ENCODE results near the gene PALD1.
"Not testable (repeated sequence)": the region's sequence is repeated elsewhere in the genome, so short reads cannot be mapped to it uniquely, and the experiment has no call there.

Gene PALD1

DNA sequence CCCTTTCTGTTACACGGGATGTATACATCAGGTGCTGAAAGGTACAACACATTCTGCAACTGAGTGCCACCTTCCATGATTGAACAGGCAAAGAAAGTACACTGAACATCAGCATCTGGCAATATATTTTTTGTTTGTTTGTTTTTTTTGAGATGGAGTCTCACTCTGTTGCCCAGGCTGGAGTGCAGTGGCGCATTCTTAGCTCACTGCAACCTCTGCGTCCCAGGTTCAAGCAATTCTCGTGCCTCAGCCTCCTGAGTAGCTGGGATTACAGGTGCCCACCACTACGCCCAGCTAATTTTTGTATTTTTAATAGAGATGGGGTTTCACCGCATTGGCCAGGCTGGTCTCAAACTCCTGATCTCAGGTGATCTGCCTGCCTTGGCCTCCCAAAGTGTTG lies 5.3 kb downstream of the PALD1 start:
- not testable (repeated sequence) for H3K27ac ChIP-seq (ENCODE audit: low read depth, low read length); H3K4me3 ChIP-seq (ENCODE audit: low read depth, low read length); H3K4me1 ChIP-seq (ENCODE audit: control insufficient read depth, insufficient read depth, low read length, unreplicated experiment); H3K36me3 ChIP-seq (ENCODE audit: insufficient read depth, low read length); H2AFZ ChIP-seq (ENCODE audit: low read length, unreplicated experiment); H3K27me3 ChIP-seq (ENCODE audit: insufficient read depth, low read length); H3K79me2 ChIP-seq (ENCODE audit: control insufficient read depth, insufficient read depth, low read length, unreplicated experiment)

DNA sequence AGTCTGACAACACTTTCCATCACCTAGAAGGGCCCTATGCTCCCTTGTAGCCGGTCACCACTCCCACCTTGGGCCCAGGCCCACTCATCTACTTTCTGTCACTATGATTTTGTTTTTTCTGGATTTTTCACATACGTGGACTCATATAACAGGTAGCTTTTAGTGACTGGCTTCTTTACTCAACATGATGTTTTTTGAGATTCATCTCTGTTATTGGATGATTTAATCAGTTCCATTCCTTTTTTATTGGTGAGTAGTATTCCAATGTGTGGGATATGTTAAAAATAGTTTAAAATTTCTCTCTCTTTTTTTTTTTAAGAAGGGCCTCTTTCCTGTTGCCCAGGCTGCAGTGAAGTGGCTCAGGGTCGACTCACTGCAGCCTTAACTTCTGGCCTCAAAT lies 9.3 kb downstream of the PALD1 start:
- no peaks in the 10 kb centered on the region for H3K4me1 ChIP-seq (ENCODE audit: control insufficient read depth, insufficient read depth, low read length, unreplicated experiment)
- no peak overlapping the region for H2AFZ ChIP-seq (ENCODE audit: low read length, unreplicated experiment)
- H3K27ac ChIP-seq (ENCODE audit: low read depth, low read length) = no peak overlapping the region
- no peaks in the 10 kb centered on the region for H3K36me3 ChIP-seq (ENCODE audit: insufficient read depth, low read length)
- no peaks in the 10 kb centered on the region for H3K79me2 ChIP-seq (ENCODE audit: control insufficient read depth, insufficient read depth, low read length, unreplicated experiment)
- H3K27me3 ChIP-seq (ENCODE audit: insufficient read depth, low read length) = no peaks in the 10 kb centered on the region
- H3K4me3 ChIP-seq (ENCODE audit: low read depth, low read length) = no peak overlapping the region

DNA sequence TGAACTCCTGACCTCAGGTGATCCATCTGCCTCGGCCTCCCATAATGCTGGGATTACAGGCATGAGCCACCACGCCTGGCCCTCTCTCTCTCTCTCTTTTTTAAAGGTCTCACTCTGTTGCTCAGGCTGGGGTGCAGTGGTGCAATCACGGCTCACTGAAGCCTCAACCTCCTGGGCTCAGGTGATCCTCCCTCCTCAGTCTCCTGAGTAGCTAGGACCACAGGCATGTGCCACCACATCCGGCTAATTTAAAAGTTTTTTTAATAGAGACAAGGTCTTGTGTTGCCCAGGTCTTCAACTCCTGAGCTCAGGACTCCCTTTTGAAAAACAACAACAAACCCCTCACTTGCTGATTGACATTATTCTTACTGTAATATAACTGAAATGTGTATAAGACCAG lies 11.6 kb downstream of the PALD1 start:
- Histone ChIP-seq H3K4me3 (ENCODE audit: low read depth, low read length) (no peak overlapping the region), H2AFZ (ENCODE audit: low read length, unreplicated experiment) (no peak overlapping the region), H3K79me2 (ENCODE audit: control insufficient read depth, insufficient read depth, low read length, unreplicated experiment) (no peaks in the 10 kb centered on the region), H3K36me3 (ENCODE audit: insufficient read depth, low read length) (no peaks in the 10 kb centered on the region), H3K4me1 (ENCODE audit: control insufficient read depth, insufficient read depth, low read length, unreplicated experiment) (no peaks in the 10 kb centered on the region), H3K27me3 (ENCODE audit: insufficient read depth, low read length) (no peaks in the 10 kb centered on the region), H3K27ac (ENCODE audit: low read depth, low read length) (no peak overlapping the region)

DNA sequence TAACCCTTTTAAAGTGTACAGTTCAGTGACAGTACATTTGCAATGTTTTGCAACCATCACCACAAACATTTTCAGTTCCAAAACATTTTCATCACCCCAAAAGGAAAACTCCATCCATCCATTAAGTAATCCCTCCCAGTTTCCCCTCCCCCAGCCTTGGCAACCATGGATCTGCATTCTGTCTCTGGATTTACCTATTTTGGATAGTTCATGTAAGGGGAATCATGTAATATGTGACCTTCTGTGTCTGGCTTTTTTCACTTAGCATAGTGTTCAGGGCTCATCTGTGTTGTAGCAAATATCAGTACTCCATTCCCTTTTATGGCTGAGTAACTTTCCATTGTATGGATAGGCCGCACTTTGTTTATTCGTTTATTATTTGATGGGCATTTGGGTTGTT lies 13.0 kb downstream of the PALD1 start:
- Histone ChIP-seq H3K36me3 (ENCODE audit: insufficient read depth, low read length) (no peaks in the 10 kb centered on the region), H2AFZ (ENCODE audit: low read length, unreplicated experiment) (no peak overlapping the region), H3K4me3 (ENCODE audit: low read depth, low read length) (no peak overlapping the region), H3K27me3 (ENCODE audit: insufficient read depth, low read length) (no peaks in the 10 kb centered on the region), H3K4me1 (ENCODE audit: control insufficient read depth, insufficient read depth, low read length, unreplicated experiment) (no peaks in the 10 kb centered on the region), H3K27ac (ENCODE audit: low read depth, low read length) (no peak overlapping the region), H3K79me2 (ENCODE audit: control insufficient read depth, insufficient read depth, low read length, unreplicated experiment) (no peaks in the 10 kb centered on the region)

DNA sequence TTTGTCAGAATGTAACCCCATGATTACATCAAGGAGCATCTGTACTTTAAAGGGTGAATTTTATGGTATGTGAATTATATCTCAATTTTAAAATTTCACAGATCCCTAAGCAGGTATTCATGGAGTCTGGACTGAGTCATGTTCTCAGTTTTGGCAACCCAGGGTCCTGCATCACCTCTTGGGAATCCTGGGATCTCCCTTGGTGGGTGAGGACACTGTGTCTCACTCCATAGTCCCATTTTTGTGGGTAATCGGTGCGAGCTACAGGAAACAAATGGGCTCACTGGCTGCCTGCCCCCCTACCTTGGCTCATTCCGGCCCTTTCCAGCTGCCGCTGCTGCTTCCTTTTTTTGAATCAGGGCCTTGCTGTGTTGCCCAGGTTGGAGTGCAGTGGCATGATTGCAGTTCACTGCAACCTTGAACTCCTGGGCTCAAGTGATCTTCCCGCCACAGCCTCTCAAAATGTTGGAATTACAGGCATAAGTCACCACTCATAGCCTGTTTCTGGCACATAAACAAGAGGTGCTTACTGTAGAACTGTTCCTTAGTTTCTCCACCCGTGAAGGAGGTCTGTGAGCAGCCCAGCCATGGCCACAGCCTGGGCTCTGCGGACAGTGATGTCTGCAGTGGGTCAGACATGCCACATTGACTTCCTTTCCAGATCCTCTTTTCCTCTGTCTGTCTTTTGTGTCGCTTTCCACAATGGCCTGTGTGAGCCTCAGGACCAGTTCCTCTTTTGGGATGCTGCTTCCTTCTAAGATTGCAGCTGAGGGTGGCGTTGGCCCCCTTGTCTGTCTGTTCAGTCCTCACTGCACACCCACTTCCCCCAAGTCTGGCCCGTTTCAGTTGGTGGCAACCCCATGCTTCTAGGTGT lies 14.5 kb downstream of the PALD1 start:
- no peaks in the 10 kb centered on the region for H3K4me1 ChIP-seq (ENCODE audit: control insufficient read depth, insufficient read depth, low read length, unreplicated experiment)
- no peak overlapping the region for H2AFZ ChIP-seq (ENCODE audit: low read length, unreplicated experiment)
- no peaks in the 10 kb centered on the region for H3K27me3 ChIP-seq (ENCODE audit: insufficient read depth, low read length)
- H3K36me3 ChIP-seq (ENCODE audit: insufficient read depth, low read length) = no peaks in the 10 kb centered on the region
- H3K27ac ChIP-seq (ENCODE audit: low read depth, low read length) = no peak overlapping the region
- no peaks in the 10 kb centered on the region for H3K79me2 ChIP-seq (ENCODE audit: control insufficient read depth, insufficient read depth, low read length, unreplicated experiment)
- no peak overlapping the region for H3K4me3 ChIP-seq (ENCODE audit: low read depth, low read length)

DNA sequence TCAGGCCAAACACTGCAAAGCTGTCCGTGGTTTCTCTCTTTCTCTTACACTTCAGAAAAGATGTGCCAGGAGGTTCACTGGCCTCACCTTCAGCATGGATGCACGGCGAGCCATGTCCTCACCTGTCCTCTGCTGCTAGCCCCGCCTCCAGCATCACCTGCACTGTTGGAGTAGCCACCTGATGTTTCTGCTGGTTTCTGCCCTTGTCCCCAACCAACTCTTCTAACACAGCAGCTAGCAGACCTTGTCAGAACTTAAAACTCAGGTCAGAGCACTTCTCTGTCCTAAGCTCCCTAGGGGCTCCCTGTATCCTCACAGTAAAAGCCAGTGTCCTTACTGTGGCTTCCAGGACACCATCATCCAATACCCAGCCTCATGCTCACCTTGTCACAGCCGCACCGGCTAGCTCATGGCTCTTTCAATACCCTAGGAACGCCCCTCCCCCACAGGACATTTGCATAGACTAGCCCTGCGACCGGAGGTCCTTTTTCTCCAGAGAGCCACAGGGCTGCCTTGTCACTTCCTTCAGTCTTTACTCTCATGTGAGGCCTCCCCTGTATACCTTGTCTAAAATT lies 15.2 kb downstream of the PALD1 start:
- Histone ChIP-seq H3K4me1 (ENCODE audit: control insufficient read depth, insufficient read depth, low read length, unreplicated experiment) (no peaks in the 10 kb centered on the region), H3K4me3 (ENCODE audit: low read depth, low read length) (no peak overlapping the region), H3K36me3 (ENCODE audit: insufficient read depth, low read length) (no peaks in the 10 kb centered on the region)

DNA sequence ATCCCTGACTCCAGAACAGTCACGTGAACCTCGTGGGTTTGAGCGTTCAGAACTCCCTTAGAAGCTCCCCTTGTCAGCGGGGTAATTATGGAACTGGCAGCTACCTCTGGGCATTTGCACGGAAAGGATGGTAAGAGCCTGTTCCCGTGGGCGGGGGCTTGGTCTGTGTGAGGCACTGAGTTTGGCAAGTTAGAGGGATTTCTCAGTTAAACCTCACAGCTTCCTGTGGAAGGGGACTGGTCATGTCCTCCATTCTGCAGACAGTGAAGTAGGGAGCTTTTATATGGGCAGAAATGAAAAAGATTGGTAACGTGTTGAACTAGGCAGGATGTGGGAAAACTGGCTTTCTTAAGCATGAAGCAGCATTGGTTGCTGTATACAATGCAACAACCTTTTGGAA lies 16.0 kb downstream of the PALD1 start:
- Histone ChIP-seq H3K4me1 (ENCODE audit: control insufficient read depth, insufficient read depth, low read length, unreplicated experiment) (no peaks in the 10 kb centered on the region), H3K4me3 (ENCODE audit: low read depth, low read length) (no peak overlapping the region), H3K27me3 (ENCODE audit: insufficient read depth, low read length) (no peaks in the 10 kb centered on the region), H3K79me2 (ENCODE audit: control insufficient read depth, insufficient read depth, low read length, unreplicated experiment) (no peaks in the 10 kb centered on the region), H2AFZ (ENCODE audit: low read length, unreplicated experiment) (no peak overlapping the region), H3K36me3 (ENCODE audit: insufficient read depth, low read length) (no peaks in the 10 kb centered on the region), H3K27ac (ENCODE audit: low read depth, low read length) (no peak overlapping the region)

More for the DNA sequence above, 15.2 kb downstream of the PALD1 start:
- Histone ChIP-seq H3K79me2 (ENCODE audit: control insufficient read depth, insufficient read depth, low read length, unreplicated experiment) (no peaks in the 10 kb centered on the region), H3K27ac (ENCODE audit: low read depth, low read length) (no peak overlapping the region), H2AFZ (ENCODE audit: low read length, unreplicated experiment) (no peak overlapping the region), H3K27me3 (ENCODE audit: insufficient read depth, low read length) (no peaks in the 10 kb centered on the region)

DNA sequence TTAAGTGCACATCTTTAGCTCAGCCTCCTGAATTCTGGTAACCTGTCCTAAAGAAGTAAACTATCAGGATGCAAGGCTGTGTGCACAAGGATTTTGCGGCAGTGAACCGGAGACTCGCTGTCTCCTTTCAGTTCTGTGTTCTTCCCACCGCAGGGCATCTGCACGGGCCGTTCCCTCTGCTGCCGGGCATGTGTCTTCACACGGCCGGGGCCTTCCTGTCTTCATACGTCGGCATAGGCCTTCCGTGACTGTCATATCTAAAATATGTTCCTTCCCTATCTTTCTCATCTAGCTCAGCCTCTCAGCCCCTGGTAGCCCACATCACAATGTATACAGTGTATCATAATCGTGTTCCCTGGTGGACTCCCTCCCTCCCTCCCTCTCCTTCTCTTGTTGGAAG lies 16.4 kb downstream of the PALD1 start:
- Histone ChIP-seq H3K4me1 (ENCODE audit: control insufficient read depth, insufficient read depth, low read length, unreplicated experiment) (no peaks in the 10 kb centered on the region), H3K27me3 (ENCODE audit: insufficient read depth, low read length) (no peaks in the 10 kb centered on the region), H3K4me3 (ENCODE audit: low read depth, low read length) (no peak overlapping the region), H3K36me3 (ENCODE audit: insufficient read depth, low read length) (no peaks in the 10 kb centered on the region), H3K27ac (ENCODE audit: low read depth, low read length) (no peak overlapping the region), H3K79me2 (ENCODE audit: control insufficient read depth, insufficient read depth, low read length, unreplicated experiment) (no peaks in the 10 kb centered on the region), H2AFZ (ENCODE audit: low read length, unreplicated experiment) (no peak overlapping the region)

DNA sequence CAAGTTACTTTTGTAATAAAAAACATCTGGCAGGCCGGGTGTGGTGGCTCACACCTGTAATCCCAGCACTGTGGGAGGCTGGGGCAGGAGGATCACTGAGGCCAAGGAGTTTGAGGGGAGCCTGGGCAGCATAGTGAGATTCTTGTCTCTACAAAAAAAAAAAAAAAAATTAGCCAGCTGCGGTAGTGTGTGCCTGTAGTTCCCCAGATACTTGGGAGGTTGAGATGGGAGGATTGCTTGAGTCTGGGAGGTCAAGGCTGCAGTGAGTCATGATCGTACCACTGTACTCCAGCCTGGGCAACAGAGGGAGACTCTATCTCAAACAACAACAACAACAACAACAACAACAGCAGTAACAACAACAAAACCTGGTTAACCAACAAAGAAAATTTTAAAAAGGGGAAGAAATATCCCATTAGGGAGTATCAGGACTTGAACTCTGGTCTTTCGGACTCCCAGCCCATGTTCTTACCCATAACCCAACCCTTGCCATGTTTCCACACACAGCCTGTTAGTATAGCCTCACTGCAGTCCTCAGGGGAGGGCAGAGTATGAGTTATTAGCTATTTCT lies 17.2 kb downstream of the PALD1 start:
- no peaks in the 10 kb centered on the region for H3K27me3 ChIP-seq (ENCODE audit: insufficient read depth, low read length)
- no peaks in the 10 kb centered on the region for H3K79me2 ChIP-seq (ENCODE audit: control insufficient read depth, insufficient read depth, low read length, unreplicated experiment)
- H3K27ac ChIP-seq (ENCODE audit: low read depth, low read length) = no peak overlapping the region
- no peak overlapping the region for H2AFZ ChIP-seq (ENCODE audit: low read length, unreplicated experiment)
- no peaks in the 10 kb centered on the region for H3K36me3 ChIP-seq (ENCODE audit: insufficient read depth, low read length)
- no peak overlapping the region for H3K4me3 ChIP-seq (ENCODE audit: low read depth, low read length)
- H3K4me1 ChIP-seq (ENCODE audit: control insufficient read depth, insufficient read depth, low read length, unreplicated experiment) = no peaks in the 10 kb centered on the region

DNA sequence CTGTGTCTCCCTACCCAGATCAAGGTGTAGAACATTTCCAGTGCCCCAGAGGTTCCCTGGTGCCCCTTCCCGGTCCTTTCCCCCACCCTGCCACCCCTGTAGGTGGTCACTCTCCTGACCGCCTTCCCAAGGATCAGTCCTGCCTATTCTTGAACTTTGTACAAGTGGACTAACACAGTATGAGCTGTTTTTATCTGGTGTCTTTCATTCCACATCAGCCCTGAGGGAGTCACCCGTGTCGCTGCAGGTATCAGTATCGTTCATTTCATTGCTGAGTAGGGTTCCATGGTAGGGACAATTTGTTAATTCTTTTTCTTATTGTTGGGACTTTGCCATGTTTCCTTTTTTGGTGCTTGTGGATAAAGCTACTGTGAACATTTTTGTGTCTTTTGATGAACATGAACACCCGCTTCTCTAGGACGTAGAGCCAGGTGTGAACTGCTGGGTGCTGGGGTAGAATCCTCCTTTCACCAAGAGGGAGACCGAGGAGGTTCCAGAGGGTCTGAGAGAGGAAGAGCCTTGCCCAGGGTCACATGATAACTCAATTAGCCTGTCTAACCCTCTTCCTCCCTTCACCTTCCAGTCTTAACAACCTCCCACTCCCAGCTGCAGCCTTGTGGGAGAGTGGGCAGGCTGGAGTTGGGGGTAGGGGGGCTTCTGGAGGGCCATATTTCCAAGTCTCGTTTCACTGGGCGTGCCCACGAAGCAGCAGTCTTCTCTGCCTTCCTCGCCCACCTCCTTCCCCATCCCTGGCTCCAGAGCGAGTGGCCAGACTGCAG lies 18.0 kb downstream of the PALD1 start:
- H3K4me3 ChIP-seq (ENCODE audit: low read depth, low read length) = no peak overlapping the region
- no peaks in the 10 kb centered on the region for H3K79me2 ChIP-seq (ENCODE audit: control insufficient read depth, insufficient read depth, low read length, unreplicated experiment)
- no peaks in the 10 kb centered on the region for H3K4me1 ChIP-seq (ENCODE audit: control insufficient read depth, insufficient read depth, low read length, unreplicated experiment)
- no peak overlapping the region for H3K27ac ChIP-seq (ENCODE audit: low read depth, low read length)
- no peaks in the 10 kb centered on the region for H3K27me3 ChIP-seq (ENCODE audit: insufficient read depth, low read length)
- H2AFZ ChIP-seq (ENCODE audit: low read length, unreplicated experiment) = no peak overlapping the region
- no peaks in the 10 kb centered on the region for H3K36me3 ChIP-seq (ENCODE audit: insufficient read depth, low read length)

Data from ACC112 (cell line).